Stimulated activated naive CD4-positive, alpha-beta T cell (primary cell): ENCODE results near the gene VARS1.
A peak's percentile ranks its signal among the peaks of the same experiment; 100 is the strongest.
"Not testable (repeated sequence)": the region's sequence is repeated elsewhere in the genome, so short reads cannot be mapped to it uniquely, and the experiment has no call there.

Experiments
- DNase-seq, 6 experiments: peaks; one replicate each; lab custom pipeline; 2025; lab: John Stamatoyannopoulos, UW

Gene VARS1

DNA sequence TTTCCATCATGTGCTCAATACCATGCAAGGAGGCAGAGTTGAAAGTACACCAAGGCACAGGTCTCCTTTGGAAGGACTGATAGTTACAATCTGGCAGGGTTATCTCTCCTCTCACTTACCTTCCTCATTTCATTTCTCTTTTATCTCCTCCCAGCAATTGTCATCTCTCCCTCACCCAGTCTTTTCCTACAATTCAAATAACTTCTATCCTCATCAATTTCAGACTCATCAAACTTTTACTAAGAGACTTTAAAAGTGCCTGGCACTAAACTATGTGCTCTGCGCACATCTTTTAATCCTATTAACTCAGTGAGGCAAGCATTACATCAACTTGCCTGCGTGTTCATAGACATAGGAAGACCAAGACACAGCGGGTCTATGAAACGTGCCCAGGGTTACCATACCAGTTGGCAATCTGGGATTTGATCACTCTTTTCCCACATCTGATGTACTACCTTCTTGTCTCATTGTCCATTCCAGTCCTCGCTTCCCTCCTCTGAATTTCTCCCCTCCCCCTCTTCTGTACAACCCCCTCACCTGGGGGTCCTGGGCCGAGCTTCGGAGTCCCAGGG, 1.2 kb downstream of the VARS1 start:
- peak in 2 of 6 experiments; percentile 14 to 38 for DNase-seq

DNA sequence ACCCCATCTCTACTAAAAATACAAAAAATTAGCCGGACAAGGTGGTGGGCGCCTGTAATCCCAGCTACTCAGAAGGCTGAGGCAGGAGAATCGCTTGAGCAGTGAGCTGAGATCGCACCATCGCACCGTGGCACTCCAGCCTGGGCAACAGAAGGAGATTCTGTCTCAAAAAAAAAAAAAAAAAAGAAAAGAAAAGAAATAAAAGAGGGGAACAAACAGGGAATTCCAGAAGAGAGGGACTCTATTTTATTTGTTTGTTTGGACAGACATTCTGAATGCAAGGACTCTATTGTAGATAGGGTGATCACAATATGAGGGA, 1.7 kb downstream of the VARS1 start:
- DNase-seq = not testable (repeated sequence)

DNA sequence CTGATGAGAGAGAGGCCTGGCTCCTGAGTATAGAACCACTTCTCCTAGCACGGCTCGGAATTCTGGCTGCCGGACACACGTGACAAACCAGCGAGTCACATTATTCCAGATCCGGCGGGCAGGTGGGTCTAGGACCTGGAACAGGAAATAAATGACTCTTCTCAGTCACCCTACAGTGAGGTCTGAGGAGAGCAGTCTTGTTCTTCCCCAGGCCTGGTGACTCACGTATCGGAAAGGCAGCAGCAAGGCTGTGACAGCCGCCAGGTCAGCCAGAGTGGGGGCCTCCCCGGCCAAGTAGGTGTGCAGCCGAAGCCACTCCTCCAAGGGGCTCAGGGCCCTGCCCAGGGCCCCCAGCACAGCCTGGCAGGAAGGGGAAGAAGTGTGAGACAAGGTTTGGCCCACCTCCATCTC, 2.8 kb downstream of the VARS1 start:
- DNase-seq = no peak

DNA sequence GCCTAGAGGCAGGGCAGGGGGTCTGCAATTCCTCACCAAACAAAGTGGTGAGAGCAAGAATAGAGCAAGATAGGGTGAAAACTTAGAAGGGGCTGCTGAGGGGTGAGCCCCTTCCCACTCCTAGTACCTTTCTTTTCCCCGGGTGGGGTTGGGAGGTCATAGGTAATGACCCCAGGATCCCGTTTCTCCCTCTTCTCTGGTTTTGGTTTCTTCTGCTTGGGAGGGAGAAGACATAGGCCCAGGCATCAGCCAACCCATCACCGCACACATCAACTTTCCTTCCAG, 3.5 kb downstream of the VARS1 start:
- DNase-seq = no peak

DNA sequence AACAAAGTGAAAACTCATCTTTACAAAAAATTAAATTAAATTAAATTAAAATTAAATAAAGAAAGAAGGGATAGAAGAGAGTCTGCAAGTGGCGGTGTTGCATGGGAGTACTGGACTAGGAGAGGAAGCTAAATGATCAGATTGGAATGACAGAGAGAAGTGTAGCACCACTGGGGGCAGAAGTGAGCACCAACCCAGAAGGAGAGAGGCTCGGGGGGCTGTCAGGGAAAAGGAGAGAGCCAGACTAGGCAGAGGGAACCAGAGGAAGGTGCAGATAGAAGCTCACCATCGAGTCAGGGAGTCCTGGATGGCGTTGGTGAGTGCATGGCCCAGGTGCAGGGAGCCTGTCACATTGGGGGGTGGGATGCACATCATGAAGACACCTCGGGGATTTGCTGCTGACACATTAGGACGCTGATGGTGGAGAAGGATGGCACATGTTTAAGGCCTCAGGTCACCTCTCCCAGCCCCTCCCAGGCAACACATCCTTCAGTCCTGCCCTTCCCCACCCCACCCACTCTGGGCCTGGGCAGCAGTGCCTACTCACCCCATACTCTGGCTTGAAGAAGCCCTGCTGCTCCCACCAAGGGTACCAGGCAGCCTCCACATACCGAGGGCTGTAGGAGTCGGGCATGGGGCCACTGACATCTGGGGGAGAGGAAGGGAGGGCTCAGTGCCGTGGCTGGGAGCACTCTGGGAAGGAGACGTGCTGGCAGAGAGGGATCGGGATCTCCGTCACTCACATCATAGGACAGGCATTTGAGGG, 4.0 kb downstream of the VARS1 start:
- peak in 5 of 6 experiments; percentile 2 to 30 (median 9) for DNase-seq

DNA sequence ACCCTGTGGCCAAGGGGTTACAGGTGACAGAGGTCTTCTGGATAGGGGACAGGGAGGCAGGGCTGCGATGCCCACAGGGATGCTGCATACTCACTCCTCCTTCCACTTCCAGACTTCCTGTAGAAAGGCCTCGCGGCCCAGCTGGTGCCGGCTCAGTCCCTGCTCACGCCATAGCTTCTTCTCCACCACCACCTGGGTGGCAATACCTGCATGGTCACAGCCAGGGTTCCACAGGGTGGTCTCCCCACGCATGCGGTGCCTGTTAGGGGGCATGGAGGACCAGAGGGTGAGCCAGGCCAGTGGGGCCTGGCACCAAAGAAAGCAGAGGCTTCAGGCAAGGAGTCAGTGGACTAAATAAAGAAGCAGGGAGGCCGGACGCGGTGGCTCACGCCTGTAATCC, 10.1 kb downstream of the VARS1 start:
- DNase-seq = no peak

DNA sequence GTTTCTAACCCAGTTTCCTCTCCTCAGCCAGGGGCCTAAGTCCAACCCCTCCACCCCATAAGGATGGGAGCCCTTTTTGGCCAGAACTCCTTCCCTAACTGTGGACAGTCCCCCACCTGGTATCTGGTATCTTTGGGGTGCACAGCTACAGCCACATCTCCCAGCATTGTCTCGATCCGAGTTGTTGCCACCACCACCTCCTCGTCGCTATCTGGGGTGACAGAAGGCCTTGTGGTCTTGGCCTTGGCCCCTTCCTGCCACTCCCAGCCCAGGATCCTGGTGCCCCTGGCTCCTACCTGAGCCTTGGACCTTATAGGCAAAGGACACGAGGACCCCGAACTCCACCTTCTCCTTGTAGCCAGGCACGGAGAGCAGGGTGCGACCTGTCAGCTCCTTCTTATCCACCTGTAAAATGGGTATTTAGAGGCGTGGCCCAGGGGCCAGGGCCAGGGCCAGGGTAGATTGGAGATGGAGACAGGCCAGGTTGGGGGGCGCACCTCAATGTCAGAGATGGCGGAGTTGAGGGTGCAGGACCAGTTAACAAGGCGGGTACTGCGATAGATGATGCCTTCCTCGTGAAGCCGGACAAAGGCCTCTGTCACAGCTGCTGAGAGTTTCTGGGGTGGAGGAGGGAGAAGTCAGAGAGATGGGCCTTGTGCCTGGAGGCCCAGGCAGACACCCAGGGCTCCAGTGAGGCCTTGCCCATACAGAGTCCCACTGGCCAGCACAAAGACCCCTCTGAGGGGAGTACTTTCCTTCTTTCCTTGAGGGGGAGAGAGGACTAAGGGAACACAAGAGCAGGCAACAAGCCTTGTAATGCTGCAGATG, 11.2 kb downstream of the VARS1 start:
- DNase-seq = no peak

DNA sequence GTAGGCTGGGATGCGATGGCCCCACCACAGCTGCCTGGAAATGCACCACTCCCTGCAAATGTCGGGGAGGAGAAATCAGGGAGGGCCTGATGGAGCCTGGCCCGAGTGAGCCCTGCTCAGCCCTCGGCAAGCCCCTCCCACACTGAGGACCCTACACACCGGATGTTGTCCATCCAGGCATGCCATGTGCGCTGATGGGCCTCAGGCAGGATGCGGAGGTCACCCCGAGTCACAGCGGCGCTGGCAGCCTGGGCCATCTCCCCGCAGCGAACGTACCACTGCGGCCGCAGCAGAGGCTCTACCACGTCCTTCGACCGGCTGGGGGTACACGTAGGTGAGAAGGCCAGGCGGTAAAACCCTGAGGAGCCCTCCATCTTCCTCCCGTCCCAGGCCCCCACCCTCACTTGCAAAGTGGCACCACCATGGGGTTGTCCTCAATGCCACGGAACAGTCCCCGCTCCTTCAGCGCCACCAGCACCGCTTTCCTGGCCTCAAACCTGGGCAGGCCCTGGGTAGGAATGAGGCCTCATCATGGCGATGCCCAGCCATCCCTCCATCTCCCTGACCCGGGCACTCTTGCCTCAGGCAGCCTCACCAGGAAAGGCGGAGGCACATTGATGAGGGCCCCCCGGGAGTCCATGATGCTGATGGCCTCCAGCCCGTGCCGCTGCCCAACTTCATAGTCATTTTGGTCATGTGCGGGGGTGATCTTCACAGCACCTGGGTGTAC, 13.3 kb downstream of the VARS1 start:
- no peak for DNase-seq

DNA sequence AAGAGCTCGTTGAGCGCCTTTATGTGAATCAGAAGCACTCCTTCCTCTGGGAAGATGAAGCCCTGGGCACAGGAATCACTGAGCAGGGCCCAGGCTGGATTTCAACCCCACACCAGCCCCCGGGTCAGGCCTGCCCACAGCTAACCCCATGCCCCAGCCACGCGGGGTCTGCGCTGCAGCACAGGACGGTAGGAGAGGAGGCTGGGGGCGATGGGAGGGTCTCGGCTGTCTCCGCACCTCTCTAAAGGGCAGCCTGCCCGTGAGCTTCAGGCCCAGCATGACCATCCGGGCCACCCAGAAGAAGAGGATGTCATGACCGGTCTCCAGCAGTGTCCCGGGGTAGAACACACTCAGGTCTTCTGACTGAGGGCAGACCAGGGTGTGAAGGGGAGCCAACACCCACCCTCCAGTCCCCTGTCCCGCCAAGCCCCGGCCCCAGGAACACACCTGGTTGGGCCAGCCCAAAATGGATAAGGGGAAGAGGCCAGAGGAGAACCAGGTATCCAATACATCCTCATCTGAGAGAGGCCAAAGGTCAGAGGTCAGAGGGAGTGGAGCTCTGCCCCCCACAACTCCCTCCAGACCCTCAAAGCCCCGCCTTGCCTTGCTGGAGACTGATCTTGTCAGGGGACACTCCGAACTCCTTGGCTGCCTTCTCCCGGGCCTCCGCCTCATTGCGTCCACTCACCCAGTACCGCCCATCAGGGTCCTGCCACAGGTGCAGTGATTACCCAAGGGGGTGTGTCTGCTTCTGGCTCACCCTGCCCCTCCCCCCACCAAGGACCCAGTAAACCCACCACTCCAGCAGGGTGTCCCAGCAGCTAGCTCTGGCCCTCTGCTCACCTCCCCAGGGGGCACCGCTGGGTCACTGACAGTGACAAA, 14.1 kb downstream of the VARS1 start:
- no peak for DNase-seq

DNA sequence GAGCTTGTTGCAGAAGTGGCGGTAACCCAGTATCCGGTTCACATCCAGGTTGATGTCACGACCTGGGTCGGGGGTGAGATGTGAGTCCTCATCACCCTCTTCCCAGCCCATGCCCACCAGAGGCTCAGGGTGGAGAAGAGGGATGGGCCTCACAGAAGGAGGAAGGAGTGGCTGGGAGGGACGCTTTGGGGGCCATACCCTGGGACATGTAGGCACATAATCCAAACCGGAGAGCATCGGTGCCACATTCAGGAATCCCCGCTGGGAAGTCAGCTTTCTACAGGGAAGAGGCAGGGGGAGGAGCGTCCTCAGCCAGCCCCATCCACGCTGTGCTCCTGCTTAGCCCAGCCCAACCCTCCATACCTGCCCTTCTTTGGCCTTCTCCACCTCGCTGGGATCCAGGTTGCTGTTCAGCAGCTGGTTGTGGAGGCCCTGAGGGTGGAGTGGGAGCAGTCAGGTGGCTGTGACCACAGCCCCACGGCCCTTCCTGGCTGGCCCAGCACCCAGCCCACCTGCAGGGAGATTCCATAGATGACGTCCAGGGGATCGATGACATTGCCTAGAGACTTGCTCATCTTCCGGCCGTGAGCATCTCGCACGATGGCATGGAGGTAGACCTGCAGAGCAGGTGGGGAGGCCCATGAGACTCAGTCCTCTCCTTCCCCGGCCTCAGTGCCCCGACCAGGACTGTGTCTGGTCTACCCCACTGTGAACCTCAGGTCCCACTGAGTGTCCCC, 14.9 kb downstream of the VARS1 start:
- DNase-seq = no peak

DNA sequence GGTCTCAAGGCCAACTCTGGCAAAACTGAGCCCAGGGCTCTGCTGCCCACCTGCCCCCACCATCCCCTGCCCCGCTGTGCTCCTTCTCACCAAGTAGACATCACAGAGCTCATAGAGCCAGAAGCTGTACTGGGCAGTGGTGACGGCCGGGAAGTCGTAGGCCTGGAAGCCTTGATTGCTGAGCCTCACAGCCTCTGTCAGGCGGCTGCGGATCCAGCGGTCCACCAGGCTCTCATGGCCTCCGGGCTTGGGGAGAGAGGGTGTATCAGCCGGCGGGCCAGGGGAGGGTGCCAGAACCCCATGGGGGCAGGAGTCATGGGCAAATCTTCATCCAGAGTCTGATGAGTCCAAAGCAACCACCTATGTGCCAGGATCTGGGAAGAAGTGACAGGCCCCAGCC, 15.6 kb downstream of the VARS1 start:
- no peak for DNase-seq

DNA sequence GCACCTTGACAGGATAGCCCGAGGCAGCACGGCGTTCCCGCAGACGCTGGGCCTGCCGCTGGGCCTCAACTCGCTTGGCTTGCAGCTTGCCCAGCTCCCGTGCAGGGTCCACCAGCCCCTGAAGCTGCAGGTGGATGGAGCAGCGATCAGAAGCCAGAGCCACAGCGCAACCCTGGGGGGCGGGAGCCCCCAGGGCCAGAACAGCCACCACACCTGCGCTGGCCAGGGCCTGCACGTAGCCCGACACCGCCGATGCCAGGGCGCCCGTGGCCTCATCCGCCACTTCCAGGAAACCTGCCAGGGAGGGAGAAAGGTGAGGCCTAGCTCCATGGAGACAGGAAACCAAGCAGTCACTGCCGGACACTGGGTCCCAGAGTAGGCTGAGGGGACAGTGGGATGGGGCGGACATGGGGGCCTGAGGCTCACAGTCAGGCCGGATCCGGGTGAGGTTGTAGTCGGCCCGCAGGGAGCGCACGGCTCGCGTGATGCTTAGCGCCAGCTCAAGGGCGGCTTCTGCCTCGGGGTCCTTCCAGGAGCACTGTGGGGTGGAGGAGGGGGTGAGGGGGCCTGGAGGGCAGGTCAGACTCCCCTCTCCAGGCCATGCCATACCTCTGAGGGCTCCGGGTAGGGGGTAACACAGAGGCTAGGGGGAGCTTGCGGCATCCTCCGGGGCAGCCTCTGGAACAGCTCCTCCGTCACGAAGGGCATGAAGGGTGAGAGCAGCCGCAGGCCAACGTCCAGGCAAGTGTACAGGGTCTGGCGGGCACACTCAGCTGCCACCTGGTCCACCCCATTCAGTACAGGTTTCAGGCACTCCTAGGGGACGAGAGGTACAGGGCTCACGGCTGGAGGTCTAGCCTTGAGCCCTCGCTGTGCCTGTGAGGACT, 16.3 kb downstream of the VARS1 start:
- no peak for DNase-seq

DNA sequence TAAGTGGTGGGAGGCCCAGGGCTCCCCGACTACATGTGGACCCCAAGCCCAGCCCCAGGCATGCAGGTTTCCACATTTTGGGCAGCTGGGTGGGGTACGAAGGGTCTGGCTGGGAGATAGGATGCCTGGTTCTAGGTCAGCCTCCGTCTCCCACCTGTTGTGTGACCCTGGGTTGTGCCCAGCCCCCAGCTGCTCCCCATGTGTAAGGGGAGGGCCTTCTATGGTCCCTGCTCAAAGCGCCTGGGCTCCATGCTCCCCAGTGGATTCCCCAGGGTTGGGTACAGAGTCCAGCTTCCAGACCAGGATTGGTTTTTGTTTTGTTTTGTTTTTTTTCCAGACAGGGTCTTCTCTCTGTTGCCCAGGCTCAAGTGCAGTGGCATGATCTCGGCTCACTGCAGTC, 17.4 kb downstream of the VARS1 start:
- DNase-seq = no peak

DNA sequence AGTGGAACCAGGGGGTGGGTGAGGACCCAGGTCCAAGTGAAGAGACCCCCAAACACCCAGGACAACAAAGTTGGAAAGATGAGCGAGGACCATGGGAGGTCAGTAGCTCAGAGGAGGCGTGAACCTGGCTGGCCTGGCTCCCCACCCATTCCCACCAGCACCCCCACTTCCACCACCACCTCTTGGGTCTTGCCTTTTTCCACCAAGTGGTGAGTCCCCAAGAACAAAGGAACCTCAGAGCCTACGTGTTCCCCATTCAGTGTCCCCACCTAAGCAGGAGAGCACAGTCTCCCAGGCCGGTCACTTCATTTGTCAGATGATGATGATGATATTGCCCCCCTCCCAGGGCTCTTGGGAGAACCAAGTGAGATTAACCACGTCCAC, 17.9 kb downstream of the VARS1 start:
- DNase-seq = no peak

DNA sequence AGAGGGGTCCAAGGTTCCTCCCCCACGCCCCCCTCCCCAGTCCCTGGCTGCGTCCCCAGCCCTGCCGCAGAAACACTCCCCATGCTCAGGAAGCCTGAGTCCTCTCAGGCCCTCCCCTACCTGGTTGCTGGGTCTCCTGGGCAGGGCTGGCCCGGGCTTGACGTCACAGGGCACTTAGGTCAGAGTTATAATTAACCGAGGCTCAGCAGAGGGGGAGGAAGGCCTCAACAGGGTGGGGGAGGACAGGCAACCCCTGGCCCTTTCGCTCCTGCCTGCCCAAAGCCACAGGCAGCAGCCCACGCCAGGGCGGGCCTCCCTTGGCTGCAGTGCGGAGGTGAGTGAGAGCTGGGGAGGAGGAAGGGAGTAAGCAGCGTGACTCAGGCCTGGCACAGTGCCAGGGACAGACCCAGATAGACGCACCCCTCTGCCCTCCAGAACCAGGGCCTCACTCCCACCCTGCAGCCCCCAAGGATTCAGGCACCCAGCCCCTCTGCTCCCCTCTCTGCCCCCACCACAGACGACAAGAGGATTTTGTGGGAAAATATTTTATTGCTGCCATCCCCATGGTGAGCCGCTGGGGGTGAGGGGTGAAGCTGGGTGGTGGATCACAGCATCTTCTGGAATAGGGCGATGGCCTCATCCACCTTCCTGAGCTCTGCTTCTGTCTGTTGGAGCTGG, 18.4 kb downstream of the VARS1 start, which contains the start of gene VWA7:
Gene VWA7 (minus strand): TSS at position 340 of the 678 bp plus-strand sequence. CDS start 549 bp downstream, outside the sequence.
- DNase-seq = peak in 5 of 6 experiments; percentile 13 to 41 (median 19)

DNA sequence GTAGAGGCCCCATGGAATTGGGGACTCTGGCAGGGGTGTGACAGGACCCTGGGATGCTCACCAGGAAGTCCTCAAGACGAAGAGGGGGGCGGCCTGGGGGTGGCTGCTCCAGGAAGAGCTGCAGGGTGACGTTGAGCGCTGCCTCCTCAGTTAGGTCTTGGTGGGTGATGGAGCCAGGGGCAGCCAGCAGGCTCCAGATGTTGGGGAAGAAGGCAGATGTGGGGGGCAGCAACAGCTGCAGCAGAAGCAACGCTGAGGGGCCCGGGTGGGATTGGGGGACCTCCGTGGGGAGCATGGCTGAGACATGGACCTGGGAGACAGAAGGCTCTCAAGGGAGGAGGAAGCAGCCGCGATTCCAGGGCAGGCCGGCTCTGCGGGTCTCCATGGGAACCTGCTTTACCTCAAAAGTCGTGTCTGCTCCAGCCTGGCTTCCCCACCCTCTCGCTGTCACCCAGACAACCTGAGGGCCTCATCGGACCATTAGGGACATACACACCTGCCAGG, 19.0 kb downstream of the VARS1 start:
- DNase-seq = no peak

DNA sequence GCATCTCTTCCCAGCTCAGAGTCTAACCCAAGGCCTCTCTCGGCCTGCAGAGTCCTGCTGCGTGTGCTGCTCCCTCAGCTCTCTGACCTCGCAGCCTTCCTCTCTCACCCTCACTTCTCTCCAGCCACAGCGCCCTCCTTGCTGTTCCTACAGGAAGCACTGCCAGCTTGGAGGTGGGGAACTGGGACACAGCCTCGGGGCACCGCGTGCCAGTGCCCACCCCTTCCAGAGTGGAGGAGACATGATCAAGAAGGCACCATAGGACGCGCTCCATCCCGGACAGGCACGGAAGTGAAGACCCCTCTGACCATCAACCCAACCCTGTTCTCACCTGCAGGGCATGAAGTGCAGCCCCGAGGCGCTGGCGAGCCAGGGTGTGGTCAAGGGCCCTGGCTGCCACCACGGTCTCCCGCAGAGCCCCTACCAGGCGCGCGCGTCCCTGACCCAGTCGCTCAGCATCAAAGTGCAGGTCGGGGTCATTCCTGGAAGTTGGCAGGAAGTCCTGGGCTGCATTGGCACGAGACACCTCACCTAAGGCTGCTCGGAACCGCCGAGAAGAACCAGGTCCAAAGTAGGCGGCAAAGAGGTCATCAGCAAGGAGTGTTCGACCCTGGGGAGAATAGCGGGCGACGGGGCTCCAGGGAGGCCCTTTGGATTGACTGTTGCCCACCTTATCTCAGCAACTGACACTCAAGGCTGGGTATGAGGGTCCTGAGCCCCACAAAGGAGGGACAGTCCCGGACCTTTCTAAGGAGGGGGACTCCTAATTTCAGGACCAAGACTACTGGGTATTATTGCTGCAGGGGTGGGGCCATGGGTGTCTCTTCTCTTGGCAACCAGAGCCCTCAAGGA, 19.7 kb downstream of the VARS1 start:
- no peak for DNase-seq

DNA sequence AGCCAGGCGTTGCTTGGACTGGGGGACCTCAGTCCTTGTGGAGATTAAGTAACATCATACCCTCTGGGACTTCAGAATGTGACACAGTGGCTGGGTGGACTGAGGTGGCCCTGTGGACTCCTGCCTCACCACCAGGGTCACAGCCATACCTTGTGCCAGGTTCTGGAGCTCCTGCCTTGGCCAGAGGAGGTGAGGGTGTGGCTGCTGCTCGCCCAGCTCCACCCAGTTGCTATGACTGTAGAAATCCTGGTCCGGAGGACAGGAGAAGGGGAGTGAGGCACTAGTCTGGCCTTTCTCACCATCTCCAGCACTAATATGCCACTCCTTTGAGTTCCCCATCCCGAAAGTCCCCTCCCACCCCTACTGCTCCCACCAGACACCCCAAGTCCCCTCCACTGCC, 20.4 kb downstream of the VARS1 start:
- DNase-seq = no peak
